Endothelial cell of umbilical vein (primary cell): ENCODE measurements around the gene IL3. TPM values are rescaled to one million over a fixed set of nuclear protein-coding genes. Genes with fewer than 3 reads are reported as not detected.

ENCODE experiments used
- BruUV-seq: library from RNA; stranded (reverse); fragments of 400-500 nt; replicated peaks from 2 replicates; lab custom pipeline; 2021; lab: Mats Ljungman, UMichigan
- CTCF ChIA-PET: fragments of 300-600, 350-600 bp; sonication (Branson Sonifier 250); formaldehyde crosslinking; loops from one replicate; lab custom pipeline; 2021; ENCODE audit warnings: antibody characterized with exemption, inconsistent platforms; lab: Charles Lee
- POLR2A ChIA-PET: fragments of 300-600, 350-600 bp; sonication (Branson Sonifier 250); formaldehyde crosslinking; loops from one replicate; lab custom pipeline; 2021; ENCODE audit warnings: antibody characterized with exemption, inconsistent platforms; lab: Charles Lee
- DNase-seq: peaks from one replicate; pipeline ENCODE4 v3.0.0-alpha.2; 2011; ENCODE audit warnings: low read depth, low spot score
- FAIRE-seq: peaks from 2 replicates; lab custom pipeline; 2011; peaks lifted over from hg19 to GRCh38; lab: Jason Lieb, UNC
- H2AFZ ChIP-seq: 2 replicates; pipeline ENCODE4 v1.6.0; 2012; ENCODE audit warnings: low read depth, low read length, control low read depth, inconsistent platforms
- H3K27ac ChIP-seq: 2 replicates; pipeline ENCODE4 v1.5.1; 2011; ENCODE audit warnings: low read depth, mild to moderate bottlenecking, control low read depth, low read length, moderate library complexity; ENCODE audit not compliant: insufficient read depth
- H3K27me3 ChIP-seq, 2 experiments: 2 replicates each; pipeline versions ENCODE4 v1.6.0 to v1.6.1; 2011; ENCODE audit warnings: low read length in 2 of 2, mixed read lengths in 1 of 2; ENCODE audit not compliant: control insufficient read depth in 2 of 2, insufficient read depth in 2 of 2
- H3K36me3 ChIP-seq, 2 experiments: 2 replicates in 1 of 2; 3 replicates in 1 of 2; pipeline ENCODE4 v1.5.1; 2011; ENCODE audit warnings: low read length in 2 of 2, mild to moderate bottlenecking in 1 of 2, moderate library complexity in 1 of 2; ENCODE audit not compliant: control insufficient read depth in 2 of 2, insufficient read depth in 2 of 2; ENCODE audit errors: extremely low read depth in 1 of 2
- H3K4me1 ChIP-seq: 3 replicates; pipeline ENCODE4 v1.5.1; 2011; ENCODE audit warnings: mild to moderate bottlenecking, low read length; ENCODE audit not compliant: control insufficient read depth, insufficient read depth; ENCODE audit errors: extremely low read depth
- H3K4me2 ChIP-seq: 2 replicates; pipeline ENCODE4 v1.6.1; 2011; ENCODE audit warnings: low read length, control low read depth, mixed read lengths; ENCODE audit not compliant: insufficient read depth
- H3K4me3 ChIP-seq, 3 experiments: fragments of 200-600 bp in 1 of 3; sonication (generic), shearing (Covaris generic) in 1 of 3; replicated peaks in 1 of 3; 2 replicates each; pipeline ENCODE4 v1.5.1; 2011 to 2016; ENCODE audit warnings: control low read depth in 3 of 3, low read length in 3 of 3, mild to moderate bottlenecking in 2 of 3, inconsistent platforms in 1 of 3, low read depth in 1 of 3, moderate library complexity in 1 of 3; ENCODE audit not compliant: insufficient read depth in 1 of 3
- H3K79me2 ChIP-seq: 2 replicates; pipeline ENCODE4 v1.6.0; 2012; ENCODE audit warnings: low read length, inconsistent platforms; ENCODE audit not compliant: control insufficient read depth, insufficient read depth
- H3K9ac ChIP-seq: replicated peaks from 2 replicates; pipeline ENCODE3; 2011; ENCODE audit warnings: low read length, control low read depth; ENCODE audit not compliant: insufficient read depth; ENCODE audit errors: extremely low read depth
- H3K9me1 ChIP-seq: replicated peaks from 3 replicates; pipeline ENCODE4 v1.6.0; 2011; ENCODE audit warnings: mild to moderate bottlenecking, low read length; ENCODE audit not compliant: control insufficient read depth, insufficient read depth; ENCODE audit errors: extremely low read depth
- H3K9me3 ChIP-seq: replicated peaks from 2 replicates; pipeline ENCODE4 v1.5.1; 2012; ENCODE audit warnings: low read length, inconsistent platforms; ENCODE audit not compliant: control insufficient read depth, insufficient read depth
- H4K20me1 ChIP-seq: replicated peaks from 2 replicates; pipeline ENCODE3; 2011; ENCODE audit warnings: mild to moderate bottlenecking, low read length; ENCODE audit not compliant: control insufficient read depth, insufficient read depth; ENCODE audit errors: extremely low read depth
- CTCF ChIP-seq, 2 donors: IDR thresholded peaks; 1 replicate in 1 of 2; 2 replicates in 1 of 2; pipeline ENCODE4 v1.5.1; 2011; ENCODE audit warnings: low read length in 2 of 2, mild to moderate bottlenecking in 2 of 2, moderate library complexity in 2 of 2, control low read depth in 1 of 2, inconsistent platforms in 1 of 2, low read depth in 1 of 2; ENCODE audit not compliant: insufficient read depth in 1 of 2; ENCODE audit errors: extremely low read depth in 1 of 2
- EZH2 ChIP-seq: IDR thresholded peaks from 2 replicates; pipeline ENCODE4 v1.6.1; 2012; ENCODE audit warnings: borderline replicate concordance, low read depth, mild to moderate bottlenecking, moderate library complexity, low read length, inconsistent platforms; ENCODE audit not compliant: severe bottlenecking
- FOS ChIP-seq: IDR thresholded peaks from 2 replicates; pipeline ENCODE4 v1.6.1; 2011; ENCODE audit warnings: mild to moderate bottlenecking, low read length, moderate library complexity, borderline replicate concordance; ENCODE audit not compliant: insufficient read depth
- GATA2 ChIP-seq: IDR thresholded peaks from 2 replicates; pipeline ENCODE4 v1.7.0; 2011; ENCODE audit warnings: low read depth, mild to moderate bottlenecking, moderate library complexity, mixed read lengths, low read length; ENCODE audit not compliant: insufficient read length, insufficient read depth
- JUN ChIP-seq: IDR thresholded peaks from 2 replicates; pipeline ENCODE4 v1.6.1; 2011; ENCODE audit warnings: borderline replicate concordance, low read depth; ENCODE audit not compliant: insufficient read length, insufficient read depth
- MAX ChIP-seq: IDR thresholded peaks from 2 replicates; pipeline ENCODE4 v1.6.1; 2011; ENCODE audit not compliant: insufficient read depth, insufficient read length
- MYC ChIP-seq: IDR thresholded peaks from one replicate; pipeline ENCODE4 v1.6.1; 2011; ENCODE audit warnings: mild to moderate bottlenecking, low read depth, low read length
- POLR2A ChIP-seq: IDR thresholded peaks from 2 replicates; pipeline ENCODE4 v1.6.1; 2012; ENCODE audit warnings: low read depth, mild to moderate bottlenecking, control low read depth, low read length
- POLR2AphosphoS5 ChIP-seq: IDR thresholded peaks from 2 replicates; pipeline ENCODE4 v1.6.1; 2012; ENCODE audit warnings: low read depth, mild to moderate bottlenecking, control low read depth, low read length, moderate library complexity; ENCODE audit not compliant: insufficient read depth
- dilution Hi-C: fragments of 300-500 bp; cut with MboI; formaldehyde crosslinking; loops from one replicate; pipeline ENCODE4 v1.15.0; 2019; ENCODE audit warnings: low sequenced_read_pairs; ENCODE audit not compliant: extremely low pct_ligation_motif_present
- intact Hi-C: fragments of 100-400 bp; cut with micrococcal nuclease; formaldehyde crosslinking; loops from one replicate; pipeline ENCODE4 v1.10.0; 2022
- polyA plus RNA-seq, 4 experiments: library from polyadenylated mRNA; depleted of rRNA in 3 of 4; stranded (reverse) in 3 of 4; unstranded in 1 of 4; fragments of >200 nt; gene quantifications; 2 replicates each; pipeline versions ENCODE4 v1.2.1 to v1.2.3, GENCODE V29; 2011 to 2012; ENCODE audit warnings: missing spikeins in 1 of 4
- total RNA-seq: library from RNA; stranded (reverse); gene quantifications from 2 replicates; pipeline ENCODE4 v1.2.3, GENCODE V29; 2021

IL3 gene
- total and polyA plus RNA-seq, 2 donors (not counting 3 experiments of a cell fraction or from before 2014, with no cell fraction given): not detected

GRCh38 chr5:132022737-132023136 is 37.7 kb upstream of the IL3 start:
- intact Hi-C loops: no loop called here
- Histone ChIP-seq H3K9ac (no peak overlapping the region), H3K4me2 (no peak overlapping the region), H3K9me3 (no peaks in the 10 kb centered on the region), H3K27ac (no peak overlapping the region), H3K4me1 (no peaks in the 10 kb centered on the region), H2AFZ (no peak overlapping the region), H3K36me3 (no peaks in the 10 kb centered on the region), H3K79me2 (no peaks in the 10 kb centered on the region), H3K4me3 (no peak overlapping the region), H3K27me3 (peaks cover 11 to 20% of the 10 kb centered on the region in 2 experiments), H3K9me1 (no peaks in the 10 kb centered on the region), H4K20me1 (no peaks in the 10 kb centered on the region)
- POLR2A ChIA-PET: no interaction called here
- no peak for TF ChIP-seq GATA2
- no peak for TF ChIP-seq CTCF (IDR thresholded peaks at IDR 0.05; ENCODE audit: extremely low read depth in 1 of 2, insufficient read depth in 1 of 2, low read depth in 1 of 2, low read length in 2 of 2)
- dilution Hi-C loops: loop anchor here (25.0 kb wide), 1 partner anchor 435 kb away; no protein-coding TSS in a partner anchor
- DNase-seq: no peak
- CTCF ChIA-PET: no interaction called here
- no peak for FAIRE-seq
- no TSS peak for BruUV-seq

DNA sequence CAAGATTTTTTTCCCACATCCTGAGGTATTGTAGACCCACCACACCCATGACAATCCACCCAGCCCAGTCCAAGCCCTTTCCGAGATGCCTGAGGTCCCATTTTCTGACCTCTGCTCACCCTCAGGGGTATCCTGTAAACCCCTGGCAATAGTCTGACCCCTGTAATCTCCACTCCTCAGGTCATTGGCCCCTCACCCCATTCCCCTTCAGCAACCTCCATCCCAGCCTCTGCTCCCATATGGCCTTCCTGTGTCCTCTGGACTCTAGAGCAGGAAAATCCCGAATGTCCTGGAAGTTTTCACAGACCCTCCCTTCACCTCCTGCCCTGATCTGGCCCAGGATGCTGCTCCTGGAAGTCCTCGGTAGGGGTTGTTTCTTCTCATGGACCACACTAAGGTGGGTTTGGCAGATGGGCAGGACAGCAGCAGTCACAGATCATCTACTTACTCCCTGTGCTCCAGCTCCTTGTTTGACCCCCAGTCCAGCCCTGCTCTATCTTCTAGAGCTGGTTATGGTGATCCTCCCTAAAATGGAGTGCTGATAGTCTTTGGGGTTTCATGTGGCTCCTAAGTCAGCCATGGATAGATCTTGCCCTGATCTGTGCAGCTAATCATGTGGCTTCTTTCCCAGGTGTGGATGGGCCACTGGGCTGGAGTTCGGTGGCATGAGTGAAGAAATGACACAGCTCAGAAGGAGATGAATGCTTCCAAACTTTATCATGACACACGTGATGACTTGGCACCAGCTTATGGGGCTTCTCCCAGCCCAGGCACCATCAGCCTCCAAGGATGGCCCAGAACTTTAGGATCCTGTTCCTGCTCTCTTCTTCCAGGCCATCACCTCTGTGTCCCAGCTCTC is 37.0 kb upstream of the IL3 start:
- ChIA-PET POLR2A (no interaction called here), CTCF (no interaction called here)
- Histone ChIP-seq H3K79me2 (no peaks in the 10 kb centered on the region), H3K9me3 (no peaks in the 10 kb centered on the region), H3K9me1 (no peaks in the 10 kb centered on the region), H3K4me2 (no peak overlapping the region), H3K36me3 (no peaks in the 10 kb centered on the region), H4K20me1 (no peaks in the 10 kb centered on the region), H3K27ac (no peak overlapping the region), H3K4me1 (no peaks in the 10 kb centered on the region), H2AFZ (no peak overlapping the region), H3K9ac (no peak overlapping the region), H3K27me3 (peaks cover 12 to 15% of the 10 kb centered on the region in 2 experiments), H3K4me3 (no peak overlapping the region)
- no peak for DNase-seq
- TF ChIP-seq JUN (no peak), FOS (no peak), GATA2 (no peak), MAX (no peak), EZH2 (no peak), CTCF (IDR thresholded peaks at IDR 0.05; ENCODE audit: extremely low read depth in 1 of 2, insufficient read depth in 1 of 2, low read depth in 1 of 2, low read length in 2 of 2) (no peak), POLR2A (no peak), POLR2AphosphoS5 (no peak), MYC (no peak)
- BruUV-seq: no TSS peak
- no peak for FAIRE-seq
- dilution Hi-C loops: loop anchor here (25.0 kb wide), 1 partner anchor 436 kb away; no protein-coding TSS in a partner anchor
- intact Hi-C loops: no loop called here
